Fibroblast of lung (primary cell): ENCODE data around the gene ALDH4A1.

Experiments
- EZH2 ChIP-seq: IDR thresholded peaks from 2 replicates; pipeline ENCODE4 v1.5.1; 2012; ENCODE audit warnings: low read length, control low read depth, mild to moderate bottlenecking; ENCODE audit errors: missing control alignments
- TF ChIP-seq, protein P1 (sequence below), 2 donors: IDR thresholded peaks in 1 of 2; conservative IDR thresholded peaks in 1 of 2; 1 replicate in 1 of 2; 2 replicates in 1 of 2; pipeline ENCODE4 v1.5.1; 2011 to 2012; ENCODE audit warnings: low read length in 2 of 2, control low read depth in 1 of 2, inconsistent platforms in 1 of 2, low read depth in 1 of 2, mild to moderate bottlenecking in 1 of 2

DNA sequence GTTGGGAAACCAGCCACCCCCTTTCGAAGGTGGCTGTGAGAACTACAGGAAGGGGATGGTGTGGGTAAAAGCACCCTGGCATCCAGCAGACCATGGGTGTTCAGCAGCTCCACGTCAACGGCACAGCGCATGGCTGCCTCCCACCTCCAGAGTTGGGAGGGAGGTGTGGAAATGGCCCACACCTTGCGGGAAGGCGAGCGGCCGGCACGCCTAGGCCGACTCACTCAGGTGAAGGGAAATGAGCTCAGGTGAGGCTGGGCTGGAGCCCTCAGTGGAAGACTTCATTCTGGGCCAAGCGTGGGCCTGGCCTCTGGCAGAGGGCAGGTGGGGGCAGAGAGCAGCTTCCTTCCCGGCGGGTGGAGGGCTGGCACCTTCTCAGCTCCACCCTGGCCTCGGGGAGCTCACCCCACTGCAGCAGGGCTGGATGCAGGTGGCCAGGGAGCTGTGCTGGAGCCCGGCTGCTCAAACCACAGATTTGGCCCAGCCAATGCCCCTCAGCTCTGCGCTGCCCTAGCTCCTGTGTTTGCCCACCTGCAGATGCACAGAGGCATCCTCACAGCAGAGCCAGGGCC lies 24.8 kb upstream of the ALDH4A1 start:
- TF ChIP-seq, protein P1, sequence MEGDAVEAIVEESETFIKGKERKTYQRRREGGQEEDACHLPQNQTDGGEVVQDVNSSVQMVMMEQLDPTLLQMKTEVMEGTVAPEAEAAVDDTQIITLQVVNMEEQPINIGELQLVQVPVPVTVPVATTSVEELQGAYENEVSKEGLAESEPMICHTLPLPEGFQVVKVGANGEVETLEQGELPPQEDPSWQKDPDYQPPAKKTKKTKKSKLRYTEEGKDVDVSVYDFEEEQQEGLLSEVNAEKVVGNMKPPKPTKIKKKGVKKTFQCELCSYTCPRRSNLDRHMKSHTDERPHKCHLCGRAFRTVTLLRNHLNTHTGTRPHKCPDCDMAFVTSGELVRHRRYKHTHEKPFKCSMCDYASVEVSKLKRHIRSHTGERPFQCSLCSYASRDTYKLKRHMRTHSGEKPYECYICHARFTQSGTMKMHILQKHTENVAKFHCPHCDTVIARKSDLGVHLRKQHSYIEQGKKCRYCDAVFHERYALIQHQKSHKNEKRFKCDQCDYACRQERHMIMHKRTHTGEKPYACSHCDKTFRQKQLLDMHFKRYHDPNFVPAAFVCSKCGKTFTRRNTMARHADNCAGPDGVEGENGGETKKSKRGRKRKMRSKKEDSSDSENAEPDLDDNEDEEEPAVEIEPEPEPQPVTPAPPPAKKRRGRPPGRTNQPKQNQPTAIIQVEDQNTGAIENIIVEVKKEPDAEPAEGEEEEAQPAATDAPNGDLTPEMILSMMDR (conservative IDR thresholded peaks at IDR 0.05 in 1 of 2, IDR thresholded peaks at IDR 0.05 in 1 of 2; ENCODE audit: low read depth in 1 of 2, low read length in 2 of 2): no peak
- no peak for TF ChIP-seq EZH2
